NCI-H1105 treated with DMSO at 0.1 percent for 48 hours (cell line): ENCODE results near the gene TMEM229B.

Source experiments
- DNase-seq: peaks from one replicate; lab custom pipeline; 2025; lab: John Stamatoyannopoulos, UW

TMEM229B gene

DNA sequence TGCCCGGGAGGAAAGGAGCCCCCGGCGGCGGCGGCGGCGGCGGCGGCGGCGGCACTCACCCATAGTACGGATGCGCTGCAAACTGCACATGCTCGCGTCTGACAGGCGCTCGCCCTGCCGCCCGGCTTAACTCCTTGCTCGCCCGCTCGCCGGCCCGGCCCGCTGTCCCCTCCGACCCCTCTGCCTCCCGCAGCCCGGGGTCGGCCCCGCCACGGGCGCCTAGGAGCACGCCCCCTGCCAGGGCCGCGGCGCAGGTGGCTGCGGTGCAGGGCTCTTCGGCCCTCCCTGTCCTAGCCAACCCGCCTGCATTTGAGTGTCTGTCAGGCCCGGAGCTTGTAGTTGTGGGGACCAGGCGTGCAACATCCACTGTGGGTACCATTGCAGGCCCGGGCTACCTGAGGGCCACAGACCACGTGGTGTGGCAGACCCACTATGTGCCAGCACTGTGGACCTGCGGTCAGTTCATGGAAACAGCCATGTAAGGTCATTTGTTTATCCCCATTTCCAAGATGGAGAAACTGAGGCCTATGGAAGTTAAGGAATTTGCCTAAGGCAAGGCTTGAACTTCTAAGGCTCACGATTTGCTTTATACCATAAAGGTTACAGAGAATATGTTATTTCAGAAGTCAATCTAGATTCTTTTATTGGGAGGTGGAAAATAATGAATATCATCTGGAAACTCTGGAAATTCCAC, 27.0 kb upstream of the TMEM229B start:
- DNase-seq = peak; percentile 18

DNA sequence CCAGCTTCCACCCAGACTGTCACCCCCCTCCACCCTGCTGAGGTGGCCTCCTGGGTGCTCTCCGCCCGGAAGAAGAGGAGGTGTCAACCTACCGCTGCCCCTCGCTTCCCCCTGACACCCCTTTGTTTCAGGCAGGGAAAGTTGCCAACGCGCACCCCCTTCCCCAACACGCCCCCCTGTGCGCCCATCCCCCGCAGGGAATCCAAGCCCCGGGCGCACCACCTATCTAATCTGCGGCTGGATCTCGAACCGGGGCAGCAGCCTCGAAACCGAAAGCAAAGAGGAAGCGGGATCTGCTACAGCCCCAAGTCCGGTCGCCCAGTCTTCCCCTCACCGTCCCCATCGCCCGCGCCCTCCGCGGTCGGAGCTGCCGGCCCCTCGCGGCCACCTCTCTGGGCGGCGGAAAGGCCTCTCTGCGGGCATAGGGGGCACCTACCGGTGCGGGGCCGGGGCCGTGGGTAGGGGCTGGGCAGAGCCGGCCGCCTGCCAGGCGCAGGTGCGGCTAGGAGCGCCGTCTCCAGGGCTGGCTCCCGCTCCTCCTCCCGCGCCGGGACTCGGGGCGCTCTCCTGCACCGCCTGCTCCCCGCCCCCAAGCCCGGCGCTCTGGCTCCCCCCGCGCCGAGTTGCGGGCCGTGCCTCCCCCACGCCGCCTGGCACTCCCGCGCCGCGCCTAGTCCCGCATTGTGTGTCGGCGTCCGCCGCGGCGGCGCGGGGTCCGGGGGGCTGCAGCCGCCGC, 26.3 kb upstream of the TMEM229B start:
- peak; percentile 46 for DNase-seq

DNA sequence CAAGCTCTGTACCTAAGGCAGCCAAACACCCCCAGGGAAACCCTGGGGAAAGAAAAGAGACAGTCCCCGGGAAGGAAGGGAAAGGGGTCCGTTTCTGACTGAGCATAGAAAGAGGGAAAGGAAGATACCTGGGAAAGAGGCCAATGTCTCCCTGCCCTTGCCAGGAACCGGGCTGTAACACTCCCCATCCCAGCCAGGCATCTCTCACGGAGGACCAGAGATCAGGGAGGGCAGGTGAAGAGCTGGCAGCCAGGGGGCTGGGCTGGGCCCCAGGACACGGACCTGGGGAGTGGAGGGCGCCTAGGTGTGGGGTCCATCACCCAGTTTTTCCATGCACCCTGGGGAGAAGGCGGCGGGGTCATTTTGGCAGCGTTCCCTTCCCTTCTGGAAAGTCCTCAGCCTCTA, 25.7 kb upstream of the TMEM229B start:
- DNase-seq = peak; percentile 13

DNA sequence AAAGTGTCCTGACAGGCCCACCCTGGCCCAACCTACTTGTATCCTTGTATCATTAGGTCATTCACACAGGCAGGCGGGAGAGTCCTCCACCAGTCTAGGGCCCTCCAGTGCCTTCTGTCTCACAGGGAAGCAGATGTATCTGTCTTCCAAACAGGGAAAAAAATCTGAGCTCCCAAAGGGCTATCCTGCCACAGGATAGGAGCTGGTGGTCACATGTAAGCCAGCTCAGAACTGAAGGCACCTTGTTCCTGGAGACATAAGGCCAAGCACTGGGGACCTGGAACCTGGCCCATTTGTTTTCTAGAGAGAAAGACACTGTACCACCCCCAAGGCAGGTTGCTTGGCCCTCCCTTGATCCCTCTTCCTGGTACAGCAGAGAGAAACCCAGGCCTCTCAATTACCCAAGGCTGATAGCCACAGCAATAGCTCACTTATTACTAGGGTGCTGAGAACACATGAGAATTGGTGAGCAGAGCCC, 25.1 kb upstream of the TMEM229B start:
- DNase-seq = no peak

DNA sequence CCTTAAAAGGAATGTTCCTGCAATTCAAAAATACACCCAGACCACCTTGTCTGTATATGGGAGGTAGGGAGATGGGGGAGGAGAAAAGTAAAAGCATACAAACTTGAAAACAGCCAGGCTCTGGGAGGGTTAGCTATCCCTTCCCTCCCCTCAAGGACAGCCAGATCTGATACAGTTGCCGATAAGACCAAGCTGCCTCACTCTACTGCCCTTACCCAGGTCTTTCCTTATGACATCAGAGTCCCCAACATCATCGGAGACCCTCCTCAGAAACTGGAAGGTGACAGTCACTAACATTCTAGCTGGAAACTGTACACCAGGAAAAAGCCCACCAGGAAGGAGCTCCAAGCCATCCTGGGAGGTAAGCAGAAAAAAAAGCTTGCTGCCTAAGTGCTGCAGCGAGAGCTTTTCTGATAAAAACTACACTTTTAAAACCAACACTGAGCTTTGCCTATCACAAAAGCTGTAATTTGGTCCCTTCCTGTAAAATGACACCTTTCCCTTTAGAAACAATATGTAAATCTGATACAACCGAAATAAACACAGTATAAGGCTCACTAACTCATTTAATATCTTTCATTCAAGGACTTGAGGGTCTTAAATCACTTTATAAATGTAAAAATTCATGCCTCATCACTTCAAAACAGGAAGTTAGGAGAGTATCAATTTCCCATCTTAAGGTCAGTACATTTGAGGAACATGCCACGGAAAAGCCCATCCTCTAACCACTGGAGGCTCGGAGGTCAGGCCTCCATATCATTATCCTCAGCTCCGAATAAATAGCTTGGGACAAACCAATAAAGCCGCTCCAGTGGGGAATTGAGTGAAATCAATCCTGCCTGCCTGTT, 24.2 kb upstream of the TMEM229B start:
- DNase-seq = no peak

DNA sequence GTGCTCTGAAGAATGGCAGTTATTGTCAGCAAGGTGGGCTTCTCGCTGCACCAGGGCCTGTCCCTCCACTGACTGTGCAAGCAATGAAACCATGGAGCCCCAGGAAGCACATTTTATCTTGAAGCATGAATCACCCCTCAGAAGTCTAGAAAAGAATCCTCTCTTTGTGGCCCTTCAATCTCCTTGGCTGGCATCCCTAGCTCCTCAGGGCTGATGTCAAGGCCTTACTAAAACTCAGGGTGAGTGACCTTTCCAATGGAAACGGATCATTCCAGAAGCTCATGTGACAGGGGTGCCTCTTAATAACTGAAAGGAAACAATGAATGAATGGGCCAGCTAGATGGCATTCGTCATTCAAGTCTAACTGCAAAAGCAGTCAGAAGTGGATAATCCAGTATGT, 22.3 kb upstream of the TMEM229B start:
- DNase-seq = no peak

DNA sequence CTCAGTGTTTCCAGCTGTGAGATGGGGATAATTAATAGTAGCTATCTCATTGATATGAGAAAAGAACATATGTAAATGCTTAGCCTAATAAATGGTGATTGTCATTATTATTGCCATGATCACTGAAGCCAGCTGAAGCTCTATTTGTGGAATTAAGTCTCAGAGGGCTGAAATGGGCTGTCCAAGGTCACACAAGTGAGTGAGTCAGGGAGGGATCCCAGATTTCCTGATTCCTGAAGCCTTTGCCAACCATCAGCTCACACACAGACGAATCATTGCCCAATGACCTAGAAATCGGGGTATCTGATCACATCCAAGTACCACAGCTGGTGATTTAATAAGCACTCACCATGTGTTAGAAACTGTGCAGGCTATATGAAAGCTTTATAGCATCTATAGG, 21.6 kb upstream of the TMEM229B start:
- DNase-seq = no peak

DNA sequence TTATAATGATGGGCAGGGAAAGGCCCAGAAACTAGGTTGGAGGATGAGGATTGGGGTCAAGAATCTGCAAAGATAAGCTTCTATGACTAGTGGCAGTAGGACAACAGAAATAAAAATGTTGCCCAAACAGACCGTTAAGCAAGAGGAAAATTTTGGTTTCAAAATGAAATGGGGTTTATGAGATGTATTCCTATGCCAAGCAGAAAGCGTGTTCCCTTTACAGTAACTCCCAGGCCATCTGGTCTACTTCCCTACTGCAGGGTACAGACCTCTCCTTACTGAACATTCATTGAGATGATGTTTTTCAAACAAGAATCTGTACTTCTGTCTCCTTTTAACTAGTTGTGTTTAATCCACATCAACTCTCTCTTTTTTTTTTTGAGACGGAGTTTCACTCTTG, 20.4 kb upstream of the TMEM229B start:
- DNase-seq = no peak

DNA sequence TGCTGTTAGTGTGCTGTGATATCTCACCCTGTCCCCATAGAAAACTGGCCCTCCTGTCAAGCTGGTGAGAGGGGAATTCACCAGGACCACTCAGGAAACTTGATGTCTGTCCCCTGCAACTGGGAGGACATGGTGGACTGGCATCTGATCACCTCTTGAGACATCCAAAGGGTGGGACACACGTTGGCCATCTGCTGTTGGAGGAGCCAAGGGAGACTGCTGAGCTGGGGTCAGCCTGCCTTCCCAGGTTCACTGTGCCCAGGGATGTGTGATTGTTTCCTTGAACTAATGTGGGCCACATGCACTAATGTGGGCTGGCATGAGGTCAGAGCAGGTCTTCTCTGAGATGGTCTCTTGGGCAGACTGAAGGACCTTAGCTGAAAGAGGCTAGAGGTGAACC, 16.7 kb upstream of the TMEM229B start:
- no peak for DNase-seq

DNA sequence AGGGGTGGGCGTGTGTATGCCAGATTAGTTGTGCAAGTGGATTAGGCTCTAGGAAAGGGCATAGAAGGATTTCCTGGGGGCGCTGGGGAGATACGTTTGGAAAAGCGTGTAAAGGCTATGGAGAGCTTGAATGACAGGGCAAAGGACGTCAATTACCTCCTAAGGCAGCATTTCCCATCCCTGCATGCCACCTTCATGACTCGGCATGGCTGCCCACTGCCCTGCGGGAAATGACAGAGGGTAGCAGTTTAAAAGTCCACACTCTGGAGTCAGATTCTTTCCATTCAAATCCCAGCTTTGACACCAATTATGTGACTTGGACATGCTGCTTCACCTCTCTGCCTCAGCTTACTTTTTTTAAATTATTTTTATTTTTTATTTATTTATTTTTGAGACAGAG, 14.8 kb upstream of the TMEM229B start:
- no peak for DNase-seq

DNA sequence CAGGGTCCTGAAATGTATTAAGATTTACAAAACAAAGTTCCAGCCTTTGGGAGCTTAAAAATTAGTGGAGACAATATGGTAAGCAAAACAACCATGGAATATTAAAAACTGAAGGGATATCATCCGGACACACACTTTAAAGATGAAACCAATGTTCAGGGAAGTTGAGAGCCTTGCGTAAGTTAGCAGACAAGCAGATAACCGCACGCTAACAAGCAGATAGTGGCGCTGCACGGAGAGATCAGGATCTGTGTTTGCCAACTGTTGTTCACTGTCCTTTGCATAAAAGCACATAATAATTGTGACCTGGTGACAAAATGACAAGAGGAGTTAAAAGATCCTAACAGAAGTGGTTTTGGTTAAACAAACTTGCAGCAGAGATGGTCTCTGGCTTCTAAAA, 14.3 kb upstream of the TMEM229B start:
- DNase-seq = no peak

DNA sequence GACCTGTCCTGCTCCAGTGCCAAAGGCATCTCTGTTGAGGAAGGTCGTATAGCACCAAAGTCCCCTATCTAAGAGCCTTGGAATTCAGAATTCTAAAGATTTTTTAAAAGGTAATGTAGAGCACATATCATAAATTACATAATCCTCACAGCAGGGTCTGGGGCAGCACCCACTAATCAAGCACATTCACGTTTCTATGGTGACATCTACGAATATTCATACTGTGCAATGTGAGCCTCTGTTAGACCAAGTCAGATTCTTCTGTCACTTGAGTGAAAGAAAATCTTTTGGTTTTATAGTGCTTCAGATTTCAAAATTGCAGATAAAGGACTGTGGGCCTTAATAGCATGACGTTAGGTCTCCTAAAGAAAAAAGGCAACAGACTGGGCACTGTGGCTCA, 13.1 kb upstream of the TMEM229B start:
- DNase-seq = no peak

DNA sequence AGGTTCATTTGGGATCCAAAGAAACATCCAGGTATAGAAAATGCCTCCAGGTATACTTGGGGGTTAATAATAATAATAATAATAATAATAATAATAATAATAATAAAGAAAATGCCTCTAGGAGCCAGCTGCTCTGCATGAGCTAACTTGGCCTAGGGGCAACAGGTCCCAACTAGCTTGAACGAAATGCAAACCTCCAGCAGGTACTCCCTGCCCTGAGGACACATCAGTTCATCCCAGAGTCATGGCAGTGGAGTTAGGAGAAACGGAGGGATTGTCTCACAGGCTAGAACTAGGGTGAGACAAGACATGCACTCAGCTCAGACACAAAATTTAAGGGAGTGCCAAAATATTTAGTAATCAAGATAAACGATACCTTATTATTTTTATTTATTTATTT, 12.5 kb upstream of the TMEM229B start:
- no peak for DNase-seq

DNA sequence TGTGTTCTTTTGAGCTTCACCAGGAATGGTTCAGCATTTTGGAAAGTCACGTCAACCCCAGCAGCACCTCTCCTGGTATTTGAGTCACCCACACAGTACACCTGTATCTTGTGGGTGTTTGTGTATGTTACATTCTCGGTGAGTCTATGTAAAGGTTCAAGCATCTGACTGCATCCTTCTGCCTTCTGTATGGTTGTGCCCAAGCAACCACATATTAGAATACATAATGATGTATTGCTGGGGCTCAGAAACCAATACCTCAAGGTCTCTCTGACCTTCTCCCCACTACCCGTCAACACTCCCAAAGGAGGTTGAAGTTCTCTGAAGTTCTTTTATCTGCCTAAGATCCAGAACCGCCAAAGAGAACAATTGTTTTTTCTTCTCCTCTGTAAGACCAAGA, 9.2 kb upstream of the TMEM229B start:
- no peak for DNase-seq

DNA sequence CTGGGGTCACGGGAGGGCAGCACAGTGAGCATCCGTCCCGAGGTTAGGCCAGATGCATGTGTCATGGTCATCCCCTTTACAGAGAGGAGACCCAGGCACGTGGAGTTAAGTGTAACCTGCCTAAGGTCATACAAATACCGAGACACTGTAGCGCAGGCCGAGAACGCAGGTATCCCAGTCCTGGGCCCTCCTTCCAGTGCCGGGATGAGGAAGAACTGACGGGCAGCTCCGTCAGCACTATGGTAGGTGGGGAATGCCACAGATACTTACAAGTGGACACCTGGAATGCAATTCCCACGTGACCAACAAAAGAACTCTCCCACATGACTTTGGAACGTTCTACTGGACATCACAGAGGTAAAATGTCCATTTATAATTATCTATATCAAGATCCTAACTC, 8.7 kb upstream of the TMEM229B start:
- no peak for DNase-seq

DNA sequence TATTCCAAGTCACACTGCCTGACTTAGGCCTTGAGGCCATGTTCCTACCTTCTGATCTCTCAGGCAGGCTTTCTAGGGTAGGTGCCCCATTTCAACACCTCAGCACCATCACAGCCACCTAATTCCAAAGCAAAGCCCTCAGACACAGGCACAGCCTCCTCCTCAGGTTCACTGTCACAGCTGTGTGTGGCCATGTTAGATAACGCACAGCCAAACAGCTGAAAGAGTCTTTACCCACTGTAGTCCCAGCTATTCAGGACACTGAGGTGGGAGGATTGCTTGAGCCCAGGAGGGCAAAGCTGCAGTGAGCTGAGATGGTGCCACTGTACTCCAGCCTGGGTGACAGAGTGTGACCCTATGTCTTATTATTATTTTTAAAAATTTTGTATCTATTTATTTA, 7.3 kb upstream of the TMEM229B start:
- no peak for DNase-seq

DNA sequence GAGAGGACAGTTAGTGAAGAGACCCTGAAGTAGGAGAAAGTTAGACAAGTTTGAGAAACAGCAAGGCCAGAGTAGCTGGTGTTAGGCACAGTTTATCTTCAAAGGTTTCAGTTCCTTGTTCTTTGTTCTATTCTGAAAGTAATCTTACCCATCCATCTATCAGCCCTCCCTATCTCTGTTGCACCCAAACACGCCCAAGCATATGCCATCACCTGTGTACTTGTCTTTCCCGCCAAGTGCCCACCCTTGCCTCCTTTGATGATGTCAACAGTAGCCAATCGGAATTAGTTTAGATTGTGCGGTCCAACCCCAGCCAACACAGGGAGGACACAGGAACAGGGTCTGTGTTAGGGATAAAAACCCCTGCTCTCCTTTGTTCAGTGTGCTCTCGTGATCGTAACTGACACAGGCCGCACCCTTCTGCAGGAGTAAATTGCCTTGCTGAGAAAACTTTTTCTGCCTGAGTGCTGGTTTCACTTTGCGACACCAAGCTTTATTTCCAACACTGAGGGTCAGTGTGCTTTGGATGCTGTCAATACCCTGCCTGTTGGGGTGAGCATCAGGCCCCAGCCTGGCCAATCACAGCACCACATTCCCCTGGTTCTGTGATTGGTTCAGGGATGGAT, 4.7 kb upstream of the TMEM229B start:
- DNase-seq = no peak

DNA sequence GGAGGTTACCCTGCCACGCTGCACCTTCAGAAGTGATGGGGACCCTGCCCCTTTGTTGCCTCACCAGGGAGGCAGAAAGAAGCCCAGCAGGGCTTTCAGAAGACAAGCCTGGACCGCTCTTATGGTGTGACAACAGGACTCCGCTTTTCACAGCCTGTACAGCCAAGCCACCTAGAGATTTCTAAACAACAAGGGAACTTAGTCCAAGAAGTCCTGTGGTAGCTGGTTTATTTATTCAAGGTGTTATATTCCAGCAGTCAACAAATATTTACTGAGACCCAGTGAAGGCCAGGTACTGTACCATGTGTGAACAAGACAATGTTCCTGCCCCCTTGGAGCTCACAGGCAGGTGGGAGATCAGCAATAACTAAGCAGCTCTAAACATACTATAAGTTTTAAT, 4.0 kb upstream of the TMEM229B start:
- DNase-seq = no peak

DNA sequence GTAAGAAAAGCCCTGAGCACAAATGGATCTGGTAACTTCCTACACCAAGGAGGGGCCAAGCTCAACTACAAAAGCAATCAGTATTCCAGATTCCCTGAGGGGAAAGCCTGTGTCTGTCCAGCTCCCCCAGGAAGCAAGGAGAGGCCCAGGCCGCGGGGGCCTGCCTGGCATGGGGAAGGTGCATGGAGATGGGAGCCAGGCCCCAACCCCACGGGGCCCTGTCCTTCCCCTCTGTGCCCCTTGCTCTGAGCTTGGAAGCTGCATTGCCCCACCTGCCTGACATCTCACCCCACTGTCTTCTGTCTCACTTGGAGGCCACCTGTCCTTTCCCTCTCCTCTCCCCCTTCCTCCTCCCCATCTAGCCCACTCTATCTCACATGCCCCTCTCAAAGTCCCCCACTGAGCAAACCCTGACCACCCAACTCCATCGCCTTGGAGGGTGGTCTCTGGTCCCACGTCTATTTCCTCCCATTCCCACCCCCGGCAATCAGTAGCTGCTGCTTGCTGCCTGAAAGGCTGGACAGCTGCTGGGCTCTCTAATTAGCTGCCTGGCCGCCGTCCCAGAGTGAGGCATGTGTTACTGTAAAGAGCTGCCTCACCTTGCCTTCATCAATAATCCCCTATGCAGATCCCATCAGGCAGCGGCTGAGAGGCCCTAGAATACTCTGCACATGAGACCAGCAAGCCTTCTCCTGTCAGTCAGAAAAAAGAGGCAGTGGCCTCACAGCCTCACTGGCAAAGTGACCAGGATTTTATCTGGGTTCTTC, 3.4 kb upstream of the TMEM229B start:
- DNase-seq = peak; percentile 92

DNA sequence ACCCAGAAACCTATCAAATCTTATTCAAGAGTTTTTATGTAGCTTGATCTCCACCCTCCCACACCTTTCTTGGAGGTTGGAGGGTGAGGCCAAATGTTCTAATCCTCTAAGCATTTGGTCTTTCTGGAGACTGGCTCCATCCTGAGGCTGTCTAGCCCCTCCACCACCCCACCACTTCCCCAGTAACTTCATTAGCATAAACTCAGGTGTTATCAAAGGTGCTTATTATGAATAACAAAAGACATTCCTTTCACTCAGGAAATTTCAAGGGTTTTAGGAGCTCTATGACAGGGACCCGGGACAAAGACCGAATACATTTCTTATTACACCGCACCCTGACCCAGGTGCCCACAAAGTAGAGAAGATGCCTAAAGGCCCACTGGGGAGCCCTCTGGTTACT, 2.8 kb upstream of the TMEM229B start:
- DNase-seq = no peak

DNA sequence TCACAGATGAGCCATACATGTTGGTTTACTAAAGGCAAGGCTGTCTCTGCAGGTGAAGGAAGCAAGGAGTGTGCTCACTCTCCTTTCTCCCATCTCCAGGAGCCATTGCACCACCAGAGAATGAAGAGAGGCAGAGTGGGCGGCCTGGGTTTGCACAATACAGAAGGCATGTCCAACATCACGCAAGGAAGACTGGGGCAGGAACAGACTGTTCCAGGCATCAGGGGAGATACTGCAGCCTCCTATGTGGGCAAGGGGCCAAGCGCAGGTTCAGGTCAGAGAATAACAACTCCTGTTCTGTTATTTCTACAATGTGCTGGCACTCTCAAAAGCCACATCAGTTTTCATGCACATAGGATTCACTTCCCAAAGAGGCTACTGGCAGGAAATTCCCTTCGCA, 1.7 kb upstream of the TMEM229B start:
- no peak for DNase-seq

DNA sequence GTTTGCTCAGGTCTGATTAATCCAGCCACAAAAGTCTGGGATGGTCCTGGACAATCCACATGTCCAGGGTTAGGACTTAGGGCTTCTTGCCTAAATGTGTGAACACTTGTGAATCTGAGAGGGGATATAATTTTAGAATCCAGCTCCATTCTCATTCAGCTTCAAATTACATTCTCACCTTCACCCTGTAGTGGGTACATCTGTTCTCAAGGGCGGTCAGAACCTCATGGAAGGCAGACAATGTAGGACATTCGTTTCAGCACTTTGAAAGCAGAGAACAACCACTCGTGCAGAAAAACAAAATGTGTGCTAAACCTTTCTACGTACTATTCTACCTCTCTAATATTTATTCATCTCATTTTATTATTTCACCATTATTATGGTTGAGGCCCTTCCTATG, 1.2 kb downstream of the TMEM229B start:
- no peak for DNase-seq
